ENCODE data around the gene GSTA4.

Gene GSTA4

GRCh38 chr6:53033764-53034163 lies 38.7 kb upstream of the GSTA4 start:
- Histone ChIP-seq H4K20me1 (ENCODE audit: control insufficient read depth, insufficient read depth, low read depth, low read length) (no peaks in the 10 kb centered on the region), H3K27ac (ENCODE audit: low read depth, low read length) (no peak overlapping the region), H3K4me3 (ENCODE audit: low read length) (no peak overlapping the region), H3K79me2 (ENCODE audit: control insufficient read depth, low read length) (no peaks in the 10 kb centered on the region), H3K9me3 (ENCODE audit: control insufficient read depth, insufficient read depth, low read length) (no peaks in the 10 kb centered on the region), H3K27me3 (ENCODE audit: control insufficient read depth, low read length) (no peaks in the 10 kb centered on the region), H3F3A (ENCODE audit: control insufficient read depth, insufficient read depth) (no peaks in the 10 kb centered on the region), H3K4me1 (ENCODE audit: control insufficient read depth, low read length) (no peaks in the 10 kb centered on the region), H3K9me2 (replicated peaks; ENCODE audit: control insufficient read depth, low read length) (no peaks in the 10 kb centered on the region), H3K36me3 (ENCODE audit: control insufficient read depth, low read length) (no peaks in the 10 kb centered on the region), H3K4me2 (ENCODE audit: low read length) (no peak overlapping the region)
- TF ChIP-seq CTCF (IDR thresholded peaks at IDR 0.05; ENCODE audit: low read depth, low read length, poor library complexity, severe bottlenecking), result no peak
- TF ChIP-seq EZH2phosphoT487 (IDR thresholded peaks at IDR 0.05; ENCODE audit: borderline replicate concordance, low read length), result no peak

GRCh38 chr6:53032849-53033248 lies 37.8 kb upstream of the GSTA4 start:
- Histone ChIP-seq H3K9me3 (ENCODE audit: control insufficient read depth, insufficient read depth, low read length) (no peaks in the 10 kb centered on the region), H3K9me2 (replicated peaks; ENCODE audit: control insufficient read depth, low read length) (no peaks in the 10 kb centered on the region), H3K27me3 (ENCODE audit: control insufficient read depth, low read length) (no peaks in the 10 kb centered on the region), H3K4me3 (ENCODE audit: low read length) (no peak overlapping the region), H3K4me1 (ENCODE audit: control insufficient read depth, low read length) (no peaks in the 10 kb centered on the region), H4K20me1 (ENCODE audit: control insufficient read depth, insufficient read depth, low read depth, low read length) (no peaks in the 10 kb centered on the region), H3K79me2 (ENCODE audit: control insufficient read depth, low read length) (no peaks in the 10 kb centered on the region), H3K36me3 (ENCODE audit: control insufficient read depth, low read length) (no peaks in the 10 kb centered on the region), H3F3A (ENCODE audit: control insufficient read depth, insufficient read depth) (no peaks in the 10 kb centered on the region), H3K4me2 (ENCODE audit: low read length) (no peak overlapping the region), H3K27ac (ENCODE audit: low read depth, low read length) (no peak overlapping the region)
- TF ChIP-seq CTCF (IDR thresholded peaks at IDR 0.05; ENCODE audit: low read depth, low read length, poor library complexity, severe bottlenecking), result no peak
- no peak for TF ChIP-seq EZH2phosphoT487 (IDR thresholded peaks at IDR 0.05; ENCODE audit: borderline replicate concordance, low read length)

- Histone ChIP-seq H3K4me3 (ENCODE audit: low read length) (no peak overlapping the region), H3K36me3 (ENCODE audit: control insufficient read depth, low read length) (no peaks in the 10 kb centered on the region), H4K20me1 (ENCODE audit: control insufficient read depth, insufficient read depth, low read depth, low read length) (no peaks in the 10 kb centered on the region), H3K4me1 (ENCODE audit: control insufficient read depth, low read length) (no peaks in the 10 kb centered on the region), H3K27me3 (ENCODE audit: control insufficient read depth, low read length) (no peaks in the 10 kb centered on the region), H3K27ac (ENCODE audit: low read depth, low read length) (no peak overlapping the region), H3F3A (ENCODE audit: control insufficient read depth, insufficient read depth) (no peaks in the 10 kb centered on the region), H3K9me3 (ENCODE audit: control insufficient read depth, insufficient read depth, low read length) (no peaks in the 10 kb centered on the region), H3K79me2 (ENCODE audit: control insufficient read depth, low read length) (no peaks in the 10 kb centered on the region), H3K4me2 (ENCODE audit: low read length) (no peak overlapping the region), H3K9me2 (replicated peaks; ENCODE audit: control insufficient read depth, low read length) (no peaks in the 10 kb centered on the region)
- TF ChIP-seq EZH2phosphoT487 (IDR thresholded peaks at IDR 0.05; ENCODE audit: borderline replicate concordance, low read length), result no peak
- no peak for TF ChIP-seq CTCF (IDR thresholded peaks at IDR 0.05; ENCODE audit: low read depth, low read length, poor library complexity, severe bottlenecking)
Measured at GRCh38 chr6:53031281-53031680, 36.2 kb upstream of the GSTA4 start.

- H3K4me3 ChIP-seq (ENCODE audit: low read length), result no peak overlapping the region
- H3K36me3 ChIP-seq (ENCODE audit: control insufficient read depth, low read length), result no peaks in the 10 kb centered on the region
- H3K27ac ChIP-seq (ENCODE audit: low read depth, low read length), result no peak overlapping the region
- no peaks in the 10 kb centered on the region for H3K79me2 ChIP-seq (ENCODE audit: control insufficient read depth, low read length)
- no peak overlapping the region for H3K4me2 ChIP-seq (ENCODE audit: low read length)
- no peaks in the 10 kb centered on the region for H3K9me3 ChIP-seq (ENCODE audit: control insufficient read depth, insufficient read depth, low read length)
- H3K27me3 ChIP-seq (ENCODE audit: control insufficient read depth, low read length), result no peaks in the 10 kb centered on the region
- no peaks in the 10 kb centered on the region for H3K9me2 ChIP-seq (replicated peaks; ENCODE audit: control insufficient read depth, low read length)
- H3K4me1 ChIP-seq (ENCODE audit: control insufficient read depth, low read length), result no peaks in the 10 kb centered on the region
- TF ChIP-seq CTCF (IDR thresholded peaks at IDR 0.05; ENCODE audit: low read depth, low read length, poor library complexity, severe bottlenecking) (no peak), EZH2phosphoT487 (IDR thresholded peaks at IDR 0.05; ENCODE audit: borderline replicate concordance, low read length) (no peak)
- no peaks in the 10 kb centered on the region for H3F3A ChIP-seq (ENCODE audit: control insufficient read depth, insufficient read depth)
- no peaks in the 10 kb centered on the region for H4K20me1 ChIP-seq (ENCODE audit: control insufficient read depth, insufficient read depth, low read depth, low read length)
Measured at GRCh38 chr6:53029761-53030160, 34.7 kb upstream of the GSTA4 start.

Measured in DOHH2 (cell line).